CD4-positive, alpha-beta T cell (primary cell): ENCODE results near the gene TLCD2. TPM values are rescaled to one million over a fixed set of nuclear protein-coding genes. Genes with fewer than 3 reads are reported as not detected.
"Not testable (repeated sequence)": the region's sequence is repeated elsewhere in the genome, so short reads cannot be mapped to it uniquely, and the experiment has no call there.

Source experiments
- ATAC-seq: fragments of 200-7000 bp; cut with Tn5 transposase; one replicate; pipeline ENCODE4 v1.10.0; 2022; ENCODE audit warnings: mild to moderate bottlenecking; ENCODE audit not compliant: poor library complexity
- CTCF ChIA-PET: fragments of 350-600 bp; sonication (Branson Sonifier 250); formaldehyde crosslinking; loops from one replicate; lab custom pipeline; 2021; ENCODE audit warnings: antibody characterized with exemption, inconsistent platforms; lab: Charles Lee
- POLR2A ChIA-PET: fragments of 350-600 bp; sonication (Branson Sonifier 250); formaldehyde crosslinking; loops from one replicate; lab custom pipeline; 2021; ENCODE audit warnings: antibody characterized with exemption, inconsistent platforms; lab: Charles Lee
- DNase-seq, 14 experiments: peaks; one replicate each; pipeline ENCODE4 v3.0.0-alpha.2; 2013 to 2020; ENCODE audit warnings: mixed read lengths in 2 of 14
- H3K27ac ChIP-seq, 2 donors: one replicate each; pipeline versions ENCODE4 v1.5.1 to v1.7.0; 2013; ENCODE audit warnings: low read length in 2 of 2, low read depth in 1 of 2, mild to moderate bottlenecking in 1 of 2
- H3K27me3 ChIP-seq, 2 experiments: 1 replicate in 1 of 2; 2 replicates in 1 of 2; pipeline versions ENCODE4 v1.6.1 to v1.7.0; 2013; ENCODE audit warnings: low read length in 2 of 2, control low read depth in 1 of 2, mild to moderate bottlenecking in 1 of 2, moderate library complexity in 1 of 2; ENCODE audit not compliant: insufficient read depth in 2 of 2, control insufficient read depth in 1 of 2
- H3K36me3 ChIP-seq: one replicate; pipeline ENCODE4 v1.6.1; 2013; ENCODE audit warnings: low read length, control low read depth; ENCODE audit not compliant: insufficient read depth
- H3K4me1 ChIP-seq: one replicate; pipeline ENCODE4 v1.6.1; 2013; ENCODE audit warnings: low read length, control low read depth; ENCODE audit not compliant: insufficient read depth
- H3K4me3 ChIP-seq: one replicate; pipeline ENCODE4 v1.5.1; 2013; ENCODE audit warnings: mild to moderate bottlenecking, low read length, moderate library complexity
- H3K9me3 ChIP-seq, 2 experiments: 1 replicate in 1 of 2; 2 replicates in 1 of 2; pipeline versions ENCODE4 v1.6.1 to v1.7.0; 2013; ENCODE audit warnings: low read length in 2 of 2, mild to moderate bottlenecking in 2 of 2, control low read depth in 1 of 2, moderate library complexity in 1 of 2; ENCODE audit not compliant: control insufficient read depth in 1 of 2, insufficient read depth in 1 of 2
- H3K27ac Mint-ChIP-seq: one replicate; pipeline ENCODE4 v1.8.0; 2020; ENCODE audit warnings: mixed read lengths
- H3K27me3 Mint-ChIP-seq: one replicate; pipeline ENCODE4 v1.8.0; 2021; ENCODE audit warnings: mixed read lengths
- H3K36me3 Mint-ChIP-seq: one replicate; pipeline ENCODE4 v1.8.0; 2021; ENCODE audit warnings: low read depth, mixed read lengths
- H3K4me1 Mint-ChIP-seq: one replicate; pipeline ENCODE4 v1.8.0; 2021; ENCODE audit warnings: low read depth, mixed read lengths
- H3K4me3 Mint-ChIP-seq: one replicate; pipeline ENCODE4 v1.8.0; 2020; ENCODE audit warnings: mild to moderate bottlenecking, mixed read lengths
- H3K9me3 Mint-ChIP-seq: one replicate; pipeline ENCODE4 v1.8.0; 2020; ENCODE audit warnings: mixed read lengths
- intact Hi-C, 2 experiments: fragments of 100-400 bp; cut with DNase I in 1 of 2; cut with micrococcal nuclease in 1 of 2; formaldehyde crosslinking; loops; one replicate each; pipeline versions ENCODE4 v1.15.1 to v1.9.0; 2023 to 2025; cut with DNase I, micrococcal nuclease
- total RNA-seq, 174 experiments: library from RNA in 2 of 174; stranded (reverse) in 2 of 174; gene quantifications; one replicate each; pipeline ENCODE4 v1.2.3 and lab custom pipeline; 2021 to 2026
- TF ChIP-seq, protein P1 (sequence below): fragments of 200-600 bp; IDR thresholded peaks from one replicate; pipeline ENCODE4 v1.8.0; 2022; ENCODE audit warnings: antibody characterized with exemption, mild to moderate bottlenecking

Gene TLCD2
- total RNA-seq, 2 experiments from 2014 or later, result 0.19 to 0.34 TPM

DNA sequence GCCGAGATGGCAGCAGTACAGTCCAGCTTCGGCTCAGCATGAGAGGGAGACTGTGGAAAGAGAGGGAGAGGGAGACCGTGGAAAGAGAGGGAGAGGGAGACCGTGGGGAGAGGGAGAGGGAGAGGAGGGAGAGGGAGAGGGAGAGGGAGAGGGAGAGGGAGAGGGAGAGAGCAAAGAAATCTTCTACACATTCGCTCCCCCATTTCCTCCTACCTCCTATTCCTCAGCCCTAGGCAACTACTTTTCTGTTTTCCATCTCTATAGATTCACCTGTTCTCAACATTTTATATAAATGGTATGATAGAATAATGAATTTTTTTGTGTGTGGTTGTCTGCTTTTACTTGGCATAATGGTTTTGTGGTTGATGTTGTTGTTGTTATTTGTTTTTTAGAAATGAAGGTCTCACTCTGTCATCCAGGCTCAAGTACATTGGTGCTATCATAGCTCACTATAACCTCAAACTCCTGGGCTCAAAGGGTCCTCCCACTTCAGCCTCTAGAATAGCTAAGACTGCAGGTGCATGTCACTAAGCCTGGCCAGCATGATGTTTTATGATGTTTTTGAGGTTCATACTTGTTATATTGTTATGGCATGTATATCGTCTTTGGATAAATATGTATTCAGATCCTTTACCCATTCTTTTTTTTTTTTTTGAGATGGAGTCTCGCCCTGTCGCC lies 19.5 kb downstream of the TLCD2 start:
- DNase-seq (no peak), ATAC-seq (no peak)
- H3K36me3 ChIP-seq, result no peaks in the 10 kb centered on the region
- Mint-ChIP-seq H3K27me3 (no peaks in the 10 kb centered on the region), H3K9me3 (no peaks in the 10 kb centered on the region), H3K4me1 (no peaks in the 10 kb centered on the region), H3K27ac (no peak overlapping the region), H3K4me3 (no peak overlapping the region), H3K36me3 (no peaks in the 10 kb centered on the region)
- no peak overlapping the region for H3K27ac ChIP-seq
- ChIA-PET CTCF (no interaction called here), POLR2A (no interaction called here)
- TF ChIP-seq, protein P1, sequence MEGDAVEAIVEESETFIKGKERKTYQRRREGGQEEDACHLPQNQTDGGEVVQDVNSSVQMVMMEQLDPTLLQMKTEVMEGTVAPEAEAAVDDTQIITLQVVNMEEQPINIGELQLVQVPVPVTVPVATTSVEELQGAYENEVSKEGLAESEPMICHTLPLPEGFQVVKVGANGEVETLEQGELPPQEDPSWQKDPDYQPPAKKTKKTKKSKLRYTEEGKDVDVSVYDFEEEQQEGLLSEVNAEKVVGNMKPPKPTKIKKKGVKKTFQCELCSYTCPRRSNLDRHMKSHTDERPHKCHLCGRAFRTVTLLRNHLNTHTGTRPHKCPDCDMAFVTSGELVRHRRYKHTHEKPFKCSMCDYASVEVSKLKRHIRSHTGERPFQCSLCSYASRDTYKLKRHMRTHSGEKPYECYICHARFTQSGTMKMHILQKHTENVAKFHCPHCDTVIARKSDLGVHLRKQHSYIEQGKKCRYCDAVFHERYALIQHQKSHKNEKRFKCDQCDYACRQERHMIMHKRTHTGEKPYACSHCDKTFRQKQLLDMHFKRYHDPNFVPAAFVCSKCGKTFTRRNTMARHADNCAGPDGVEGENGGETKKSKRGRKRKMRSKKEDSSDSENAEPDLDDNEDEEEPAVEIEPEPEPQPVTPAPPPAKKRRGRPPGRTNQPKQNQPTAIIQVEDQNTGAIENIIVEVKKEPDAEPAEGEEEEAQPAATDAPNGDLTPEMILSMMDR, result no peak
- intact Hi-C loops, result no loop called here
- no peak overlapping the region for H3K4me3 ChIP-seq
- no peaks in the 10 kb centered on the region for H3K27me3 ChIP-seq
- H3K9me3 ChIP-seq, result no peaks in the 10 kb centered on the region
- H3K4me1 ChIP-seq, result no peaks in the 10 kb centered on the region

DNA sequence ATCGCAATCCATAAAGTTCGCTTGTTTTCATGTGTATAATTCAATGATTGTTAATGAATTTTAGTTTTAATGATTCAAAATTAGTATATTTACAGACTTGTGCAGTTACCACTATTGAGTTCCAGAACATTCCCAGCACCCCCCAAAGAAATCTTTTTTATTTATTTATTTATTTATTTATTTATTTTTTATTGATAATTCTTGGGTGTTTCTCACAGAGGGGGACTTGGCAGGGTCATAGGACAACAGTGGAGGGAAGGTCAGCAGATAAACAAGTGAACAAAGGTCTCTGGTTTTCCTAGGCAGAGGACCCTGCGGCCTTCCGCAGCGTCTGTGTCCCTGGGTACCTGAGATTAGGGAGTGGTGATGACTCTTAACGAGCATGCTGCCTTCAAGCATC lies 21.8 kb downstream of the TLCD2 start:
- H3K9me3 ChIP-seq, H3K27ac Mint-ChIP-seq, H3K4me3 Mint-ChIP-seq, DNase-seq, H3K4me3 ChIP-seq, H3K27ac ChIP-seq, H3K27me3 Mint-ChIP-seq, POLR2A ChIA-PET, ATAC-seq, H3K9me3 Mint-ChIP-seq, H3K27me3 ChIP-seq, CTCF ChIA-PET, H3K36me3 ChIP-seq: not testable (repeated sequence)
- Mint-ChIP-seq H3K4me1 (peaks cover 16% of the 10 kb centered on the region), H3K36me3 (peaks cover 14% of the 10 kb centered on the region)
- H3K4me1 ChIP-seq, result peaks cover 15% of the 10 kb centered on the region
- intact Hi-C loops, result loop anchor here in 1 of 2 experiments (10.0 kb wide), 1 partner anchor 356 kb away; the partner anchor contains the start of gene OVCA2

- DNase-seq, result no peak
- H3K27me3 ChIP-seq, result no peaks in the 10 kb centered on the region
- POLR2A ChIA-PET, result interaction anchor here (3.3 kb wide), 1 partner anchor 30 kb away, joined by 52 read pairs; no protein-coding TSS in a partner anchor
Observed at GRCh38 chr17:1686086-1686485, 24.1 kb downstream of the TLCD2 start.

More at GRCh38 chr17:1686086-1686485, 24.1 kb downstream of the TLCD2 start:
- H3K27ac Mint-ChIP-seq, result peak overlapping the region; percentile 37
- ATAC-seq, result no peak
- H3K9me3 ChIP-seq, result no peaks in the 10 kb centered on the region
- peaks cover 37% of the 10 kb centered on the region for H3K4me1 Mint-ChIP-seq
- no peak overlapping the region for H3K27ac ChIP-seq
- peaks cover 22% of the 10 kb centered on the region for H3K36me3 ChIP-seq
- peaks cover 33% of the 10 kb centered on the region for H3K4me1 ChIP-seq
- H3K4me3 ChIP-seq, result no peak overlapping the region
- CTCF ChIA-PET, result no interaction called here
- H3K9me3 Mint-ChIP-seq, result no peaks in the 10 kb centered on the region
- intact Hi-C loops, result loop anchor here in 1 of 2 experiments (2.0 to 10.0 kb wide), 2 partner anchors 27 to 359 kb away; partner anchors contain the start of gene OVCA2
- peaks cover 38% of the 10 kb centered on the region for H3K36me3 Mint-ChIP-seq
- H3K27me3 Mint-ChIP-seq, result no peaks in the 10 kb centered on the region
- TF ChIP-seq, protein P1, result no peak
- no peak overlapping the region for H3K4me3 Mint-ChIP-seq
